Endothelial cell of umbilical vein (primary cell): Measurements from ENCODE around the gene GRK4. TPM values are rescaled to one million over a fixed set of nuclear protein-coding genes. Genes with fewer than 3 reads are reported as not detected.

Experiments used
- BruUV-seq: library from RNA; stranded (reverse); fragments of 400-500 nt; replicated peaks from 2 replicates; lab custom pipeline; 2021; lab: Mats Ljungman, UMichigan
- CTCF ChIA-PET: fragments of 300-600, 350-600 bp; sonication (Branson Sonifier 250); formaldehyde crosslinking; loops from one replicate; lab custom pipeline; 2021; ENCODE audit warnings: antibody characterized with exemption, inconsistent platforms; lab: Charles Lee
- POLR2A ChIA-PET: fragments of 300-600, 350-600 bp; sonication (Branson Sonifier 250); formaldehyde crosslinking; loops from one replicate; lab custom pipeline; 2021; ENCODE audit warnings: antibody characterized with exemption, inconsistent platforms; lab: Charles Lee
- DNase-seq: peaks from one replicate; pipeline ENCODE4 v3.0.0-alpha.2; 2011; ENCODE audit warnings: low read depth, low spot score
- FAIRE-seq: peaks from 2 replicates; lab custom pipeline; 2011; peaks lifted over from hg19 to GRCh38; lab: Jason Lieb, UNC
- H2AFZ ChIP-seq: 2 replicates; pipeline ENCODE4 v1.6.0; 2012; ENCODE audit warnings: low read depth, low read length, control low read depth, inconsistent platforms
- H3K27ac ChIP-seq: 2 replicates; pipeline ENCODE4 v1.5.1; 2011; ENCODE audit warnings: low read depth, mild to moderate bottlenecking, control low read depth, low read length, moderate library complexity; ENCODE audit not compliant: insufficient read depth
- H3K27me3 ChIP-seq, 2 experiments: 2 replicates each; pipeline versions ENCODE4 v1.6.0 to v1.6.1; 2011; ENCODE audit warnings: low read length in 2 of 2, mixed read lengths in 1 of 2; ENCODE audit not compliant: control insufficient read depth in 2 of 2, insufficient read depth in 2 of 2
- H3K36me3 ChIP-seq, 2 experiments: 2 replicates in 1 of 2; 3 replicates in 1 of 2; pipeline ENCODE4 v1.5.1; 2011; ENCODE audit warnings: low read length in 2 of 2, mild to moderate bottlenecking in 1 of 2, moderate library complexity in 1 of 2; ENCODE audit not compliant: control insufficient read depth in 2 of 2, insufficient read depth in 2 of 2; ENCODE audit errors: extremely low read depth in 1 of 2
- H3K4me1 ChIP-seq: 3 replicates; pipeline ENCODE4 v1.5.1; 2011; ENCODE audit warnings: mild to moderate bottlenecking, low read length; ENCODE audit not compliant: control insufficient read depth, insufficient read depth; ENCODE audit errors: extremely low read depth
- H3K4me2 ChIP-seq: 2 replicates; pipeline ENCODE4 v1.6.1; 2011; ENCODE audit warnings: low read length, control low read depth, mixed read lengths; ENCODE audit not compliant: insufficient read depth
- H3K4me3 ChIP-seq, 3 experiments: fragments of 200-600 bp in 1 of 3; sonication (generic), shearing (Covaris generic) in 1 of 3; replicated peaks in 1 of 3; 2 replicates each; pipeline ENCODE4 v1.5.1; 2011 to 2016; ENCODE audit warnings: control low read depth in 3 of 3, low read length in 3 of 3, mild to moderate bottlenecking in 2 of 3, inconsistent platforms in 1 of 3, low read depth in 1 of 3, moderate library complexity in 1 of 3; ENCODE audit not compliant: insufficient read depth in 1 of 3
- H3K79me2 ChIP-seq: 2 replicates; pipeline ENCODE4 v1.6.0; 2012; ENCODE audit warnings: low read length, inconsistent platforms; ENCODE audit not compliant: control insufficient read depth, insufficient read depth
- H3K9ac ChIP-seq: replicated peaks from 2 replicates; pipeline ENCODE3; 2011; ENCODE audit warnings: low read length, control low read depth; ENCODE audit not compliant: insufficient read depth; ENCODE audit errors: extremely low read depth
- H3K9me1 ChIP-seq: replicated peaks from 3 replicates; pipeline ENCODE4 v1.6.0; 2011; ENCODE audit warnings: mild to moderate bottlenecking, low read length; ENCODE audit not compliant: control insufficient read depth, insufficient read depth; ENCODE audit errors: extremely low read depth
- H3K9me3 ChIP-seq: replicated peaks from 2 replicates; pipeline ENCODE4 v1.5.1; 2012; ENCODE audit warnings: low read length, inconsistent platforms; ENCODE audit not compliant: control insufficient read depth, insufficient read depth
- H4K20me1 ChIP-seq: replicated peaks from 2 replicates; pipeline ENCODE3; 2011; ENCODE audit warnings: mild to moderate bottlenecking, low read length; ENCODE audit not compliant: control insufficient read depth, insufficient read depth; ENCODE audit errors: extremely low read depth
- CTCF ChIP-seq, 2 donors: IDR thresholded peaks; 1 replicate in 1 of 2; 2 replicates in 1 of 2; pipeline ENCODE4 v1.5.1; 2011; ENCODE audit warnings: low read length in 2 of 2, mild to moderate bottlenecking in 2 of 2, moderate library complexity in 2 of 2, control low read depth in 1 of 2, inconsistent platforms in 1 of 2, low read depth in 1 of 2; ENCODE audit not compliant: insufficient read depth in 1 of 2; ENCODE audit errors: extremely low read depth in 1 of 2
- EZH2 ChIP-seq: IDR thresholded peaks from 2 replicates; pipeline ENCODE4 v1.6.1; 2012; ENCODE audit warnings: borderline replicate concordance, low read depth, mild to moderate bottlenecking, moderate library complexity, low read length, inconsistent platforms; ENCODE audit not compliant: severe bottlenecking
- FOS ChIP-seq: IDR thresholded peaks from 2 replicates; pipeline ENCODE4 v1.6.1; 2011; ENCODE audit warnings: mild to moderate bottlenecking, low read length, moderate library complexity, borderline replicate concordance; ENCODE audit not compliant: insufficient read depth
- GATA2 ChIP-seq: IDR thresholded peaks from 2 replicates; pipeline ENCODE4 v1.7.0; 2011; ENCODE audit warnings: low read depth, mild to moderate bottlenecking, moderate library complexity, mixed read lengths, low read length; ENCODE audit not compliant: insufficient read length, insufficient read depth
- MAX ChIP-seq: IDR thresholded peaks from 2 replicates; pipeline ENCODE4 v1.6.1; 2011; ENCODE audit not compliant: insufficient read depth, insufficient read length
- POLR2A ChIP-seq: IDR thresholded peaks from 2 replicates; pipeline ENCODE4 v1.6.1; 2012; ENCODE audit warnings: low read depth, mild to moderate bottlenecking, control low read depth, low read length
- POLR2AphosphoS5 ChIP-seq: IDR thresholded peaks from 2 replicates; pipeline ENCODE4 v1.6.1; 2012; ENCODE audit warnings: low read depth, mild to moderate bottlenecking, control low read depth, low read length, moderate library complexity; ENCODE audit not compliant: insufficient read depth
- dilution Hi-C: fragments of 300-500 bp; cut with MboI; formaldehyde crosslinking; loops from one replicate; pipeline ENCODE4 v1.15.0; 2019; ENCODE audit warnings: low sequenced_read_pairs; ENCODE audit not compliant: extremely low pct_ligation_motif_present
- intact Hi-C: fragments of 100-400 bp; cut with micrococcal nuclease; formaldehyde crosslinking; loops from one replicate; pipeline ENCODE4 v1.10.0; 2022
- polyA plus RNA-seq, 4 experiments: library from polyadenylated mRNA; depleted of rRNA in 3 of 4; stranded (reverse) in 3 of 4; unstranded in 1 of 4; fragments of >200 nt; gene quantifications; 2 replicates each; pipeline versions ENCODE4 v1.2.1 to v1.2.3, GENCODE V29; 2011 to 2012; ENCODE audit warnings: missing spikeins in 1 of 4
- total RNA-seq: library from RNA; stranded (reverse); gene quantifications from 2 replicates; pipeline ENCODE4 v1.2.3, GENCODE V29; 2021

Gene GRK4
- total and polyA plus RNA-seq, 2 donors (not counting 3 experiments of a cell fraction or from before 2014, with no cell fraction given): 3.1 to 6.3 TPM

- DNase-seq (no peak), FAIRE-seq (no peak)
- H3K4me2 ChIP-seq: no peak overlapping the region
- H3K27me3 ChIP-seq: no peaks in the 10 kb centered on the region
- intact Hi-C loops (no loop called here), dilution Hi-C loops (no loop called here)
- no peak overlapping the region for H3K27ac ChIP-seq
- H3K79me2 ChIP-seq: peaks cover 2% of the 10 kb centered on the region
- no peaks in the 10 kb centered on the region for H3K4me1 ChIP-seq
- H2AFZ ChIP-seq: no peak overlapping the region
- no peak overlapping the region for H3K4me3 ChIP-seq
- H3K9me3 ChIP-seq: no peaks in the 10 kb centered on the region
- H4K20me1 ChIP-seq: no peaks in the 10 kb centered on the region
- CTCF ChIA-PET: interaction anchor here (1.5 to 3.0 kb wide), 3 partner anchors 12 to 187 kb away, joined by 4 to 21 read pairs (median 6); partner anchors contain the start of genes GRK4 and NOP14
- POLR2A ChIA-PET: interaction anchor here (1.6 kb wide), 1 partner anchor 13 kb away, joined by 4 read pairs; the partner anchor contains the start of gene GRK4
- no peak overlapping the region for H3K9ac ChIP-seq
- H3K9me1 ChIP-seq: no peaks in the 10 kb centered on the region
- no peak for TF ChIP-seq FOS
- TF ChIP-seq EZH2: no peak
- TF ChIP-seq POLR2AphosphoS5: no peak
- TF ChIP-seq CTCF (IDR thresholded peaks at IDR 0.05; ENCODE audit: extremely low read depth in 1 of 2, insufficient read depth in 1 of 2, low read depth in 1 of 2, low read length in 2 of 2): no peak
- TF ChIP-seq POLR2A: no peak
- no peak for TF ChIP-seq GATA2
- no peak for TF ChIP-seq MAX
- no TSS peak for BruUV-seq
- H3K36me3 ChIP-seq: peaks cover 25 to 58% of the 10 kb centered on the region in 2 experiments
Measured at GRCh38 chr4:2950221-2950989, 13.0 kb upstream of the GRK4 start.
